HFF-Myc (cell line): ENCODE measurements around the gene TASOR2.

Source experiments
- DNase-seq: peaks from one replicate; pipeline ENCODE4 v3.0.0-alpha.2; 2011; ENCODE audit warnings: low read depth; ENCODE audit errors: extremely low read depth
- H3K4me3 ChIP-seq: replicated peaks from 2 replicates; pipeline ENCODE4 v1.5.1; 2011; ENCODE audit warnings: low read depth, mild to moderate bottlenecking, control low read depth, low read length
- TF ChIP-seq, protein P1 (sequence below): IDR thresholded peaks from 2 replicates; pipeline ENCODE4 v1.5.1; 2012; ENCODE audit warnings: mild to moderate bottlenecking, low read depth, low read length, control low read depth; ENCODE audit errors: missing control alignments

Gene TASOR2

GRCh38 chr10:5643346-5644067, 41.1 kb upstream of the TASOR2 start:
- H3K4me3 ChIP-seq, result no peak overlapping the region
- no peak for DNase-seq
- TF ChIP-seq, protein P1, sequence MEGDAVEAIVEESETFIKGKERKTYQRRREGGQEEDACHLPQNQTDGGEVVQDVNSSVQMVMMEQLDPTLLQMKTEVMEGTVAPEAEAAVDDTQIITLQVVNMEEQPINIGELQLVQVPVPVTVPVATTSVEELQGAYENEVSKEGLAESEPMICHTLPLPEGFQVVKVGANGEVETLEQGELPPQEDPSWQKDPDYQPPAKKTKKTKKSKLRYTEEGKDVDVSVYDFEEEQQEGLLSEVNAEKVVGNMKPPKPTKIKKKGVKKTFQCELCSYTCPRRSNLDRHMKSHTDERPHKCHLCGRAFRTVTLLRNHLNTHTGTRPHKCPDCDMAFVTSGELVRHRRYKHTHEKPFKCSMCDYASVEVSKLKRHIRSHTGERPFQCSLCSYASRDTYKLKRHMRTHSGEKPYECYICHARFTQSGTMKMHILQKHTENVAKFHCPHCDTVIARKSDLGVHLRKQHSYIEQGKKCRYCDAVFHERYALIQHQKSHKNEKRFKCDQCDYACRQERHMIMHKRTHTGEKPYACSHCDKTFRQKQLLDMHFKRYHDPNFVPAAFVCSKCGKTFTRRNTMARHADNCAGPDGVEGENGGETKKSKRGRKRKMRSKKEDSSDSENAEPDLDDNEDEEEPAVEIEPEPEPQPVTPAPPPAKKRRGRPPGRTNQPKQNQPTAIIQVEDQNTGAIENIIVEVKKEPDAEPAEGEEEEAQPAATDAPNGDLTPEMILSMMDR, result no peak

DNA sequence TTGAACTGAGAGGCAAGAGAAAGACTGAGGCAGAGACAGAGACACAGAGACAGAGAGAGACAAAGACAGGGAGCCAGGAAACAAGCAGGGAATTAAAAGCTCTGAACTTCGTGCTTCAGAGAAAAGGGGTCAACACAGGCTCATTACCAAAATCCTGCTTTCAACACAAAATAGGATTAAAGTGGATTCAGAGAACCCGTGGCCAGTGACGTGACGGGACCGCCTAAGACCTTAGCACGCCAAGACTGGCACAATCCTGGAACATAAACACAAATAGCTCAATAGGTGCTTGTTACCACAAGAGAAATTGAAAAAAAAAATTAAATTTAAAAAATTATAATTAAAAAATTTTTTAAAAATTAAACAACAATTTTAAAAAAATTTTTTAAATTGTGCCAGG, 39.7 kb upstream of the TASOR2 start:
- H3K4me3 ChIP-seq, result no peak overlapping the region
- TF ChIP-seq, protein P1, result no peak
- DNase-seq, result no peak

DNA sequence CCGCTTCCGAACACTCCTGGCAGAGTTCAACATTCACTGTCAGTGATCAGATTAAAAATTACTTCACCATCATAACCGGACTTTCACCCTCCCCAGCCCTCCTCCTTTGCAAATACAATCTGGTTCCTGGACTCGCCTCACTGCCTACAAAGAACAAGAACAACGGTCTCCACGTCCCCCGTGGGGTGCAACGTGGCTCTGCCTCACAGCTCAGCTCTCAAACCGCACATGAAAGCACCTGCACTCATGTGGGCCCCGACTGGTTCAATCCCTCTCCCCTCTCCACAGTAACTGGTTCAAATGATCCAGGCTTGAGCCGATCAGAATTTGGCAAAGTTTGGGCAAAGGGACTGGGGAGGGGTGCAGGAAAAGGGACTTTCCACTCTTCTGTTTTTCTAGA, 39.3 kb upstream of the TASOR2 start:
- no peak for DNase-seq
- TF ChIP-seq, protein P1, result no peak
- no peak overlapping the region for H3K4me3 ChIP-seq

GRCh38 chr10:5645944-5646617, 38.6 kb upstream of the TASOR2 start:
- DNase-seq, result no peak
- no peak overlapping the region for H3K4me3 ChIP-seq
- TF ChIP-seq, protein P1, result no peak

GRCh38 chr10:5647507-5648240, 37.0 kb upstream of the TASOR2 start:
- H3K4me3 ChIP-seq, result no peak overlapping the region
- TF ChIP-seq, protein P1, result no peak
- DNase-seq, result no peak

GRCh38 chr10:5648494-5649457, 35.9 kb upstream of the TASOR2 start:
- DNase-seq, result no peak
- TF ChIP-seq, protein P1, result no peak
- H3K4me3 ChIP-seq, result no peak overlapping the region
